A549 (cell line): ENCODE data around the gene EMILIN1. TPM values are rescaled to one million over a fixed set of nuclear protein-coding genes. Genes with fewer than 3 reads are reported as not detected.

Experiments used
- ATAC-seq, 2 experiments: fragments of 200-7000 bp in 1 of 2; fragments of >200 bp in 1 of 2; cut with Nextera tagmentation in 1 of 2; cut with Tn5 transposase in 1 of 2; 3 replicates each; pipeline versions ENCODE4 v1.8.0 to v1.9.1; 2018 to 2020; ENCODE audit warnings: mild to moderate bottlenecking in 1 of 2, moderate library complexity in 1 of 2
- CTCF ChIA-PET: fragments of 300-600 bp; sonication (Branson Sonifier 250); formaldehyde crosslinking; extraction: SDS; loops from one replicate; lab custom pipeline; 2021; ENCODE audit warnings: antibody characterized with exemption, inconsistent platforms; lab: Yijun Ruan, JAX
- POLR2A ChIA-PET: fragments of 350-600 bp; formaldehyde crosslinking; extraction: SDS; loops from one replicate; lab custom pipeline; 2021; ENCODE audit warnings: antibody characterized with exemption, inconsistent platforms; lab: Yijun Ruan, JAX
- DNase-seq, 2 experiments: peaks; one replicate each; pipeline versions ENCODE4 v3.0.0 to v3.0.0-alpha.2; 2011 to 2016; ENCODE audit warnings: low read depth in 1 of 2, low spot score in 1 of 2
- FAIRE-seq: peaks from 2 replicates; lab custom pipeline; 2011; peaks lifted over from hg19 to GRCh38; lab: Jason Lieb, UNC
- H3K27ac ChIP-seq, 2 experiments: fragments of >200 bp; sonication (Bioruptor Twin); formaldehyde crosslinking; 3 replicates each; pipeline ENCODE4 v1.5.1; 2016 to 2017
- H3K4me1 ChIP-seq: fragments of >200 bp; sonication (Bioruptor Twin); formaldehyde crosslinking; 3 replicates; pipeline ENCODE4 v1.6.1; 2016
- H3K4me2 ChIP-seq: fragments of >200 bp; sonication (Bioruptor Twin); formaldehyde crosslinking; 3 replicates; pipeline ENCODE4 v1.6.1; 2016
- H3K4me3 ChIP-seq: fragments of >200 bp; sonication (Bioruptor Twin); formaldehyde crosslinking; 3 replicates; pipeline ENCODE4 v1.5.1; 2016
- H3K9me3 ChIP-seq: fragments of >200 bp; sonication (Bioruptor Twin); formaldehyde crosslinking; 3 replicates; pipeline ENCODE4 v1.6.1; 2016
- ATOH8 ChIP-seq: fragments of 250-450 bp; sonication (Bioruptor Pico); IDR thresholded peaks from 2 replicates; pipeline ENCODE4 v1.5.0; 2020; ENCODE audit warnings: low read depth, mild to moderate bottlenecking, moderate library complexity
- FOSL2 ChIP-seq, 2 experiments: fragments of 450-650 bp in 1 of 2; fragments of >200 bp in 1 of 2; sonication (Bioruptor Twin) in 1 of 2; formaldehyde crosslinking; IDR thresholded peaks; 2 replicates each; pipeline versions ENCODE4 v1.5.0 to v1.6.1; 2016 to 2020; ENCODE audit warnings: mild to moderate bottlenecking in 1 of 2, moderate library complexity in 1 of 2
- FOXS1 ChIP-seq: fragments of 250-450 bp; sonication (Bioruptor Pico); IDR thresholded peaks from 2 replicates; pipeline ENCODE4 v1.5.0; 2020; ENCODE audit warnings: mild to moderate bottlenecking, moderate library complexity
- GATA3 ChIP-seq: IDR thresholded peaks from 2 replicates; pipeline ENCODE4 v1.6.1; 2012; ENCODE audit warnings: borderline replicate concordance
- HDAC2 ChIP-seq: fragments of 200-600 bp; sonication (generic); IDR thresholded peaks from 2 replicates; pipeline ENCODE4 v1.6.1; 2016
- HMGXB4 ChIP-seq: fragments of 250-450 bp; sonication (Bioruptor Pico); IDR thresholded peaks from 2 replicates; pipeline ENCODE4 v1.5.0; 2021; ENCODE audit warnings: mild to moderate bottlenecking, moderate library complexity, borderline replicate concordance
- KDM1A ChIP-seq: fragments of 200-600 bp; sonication (generic); IDR thresholded peaks from 2 replicates; pipeline ENCODE4 v1.6.1; 2016; ENCODE audit warnings: low read depth, mild to moderate bottlenecking
- MAFK ChIP-seq: fragments of 450-650 bp; IDR thresholded peaks from 2 replicates; pipeline ENCODE4 v1.6.1; 2014; ENCODE audit not compliant: partially characterized antibody
- MAX ChIP-seq: IDR thresholded peaks from 2 replicates; pipeline ENCODE4 v1.6.1; 2012
- NFE2L2 ChIP-seq: fragments of 150-350 bp; conservative IDR thresholded peaks from 2 replicates; pipeline ENCODE4 v1.6.1; 2014; ENCODE audit warnings: low read length
- NPAS2 ChIP-seq: fragments of 250-450 bp; sonication (Bioruptor Pico); IDR thresholded peaks from 2 replicates; pipeline ENCODE4 v1.8.0; 2022; ENCODE audit warnings: mild to moderate bottlenecking, moderate library complexity, borderline replicate concordance
- NR3C1 ChIP-seq: fragments of >200 bp; sonication (Bioruptor Twin); formaldehyde crosslinking; IDR thresholded peaks from 3 replicates; pipeline ENCODE4 v1.6.1; 2017
- PBX3 ChIP-seq: IDR thresholded peaks from 2 replicates; pipeline ENCODE4 v1.6.1; 2012
- RAD21 ChIP-seq, 2 experiments: fragments of >200 bp in 1 of 2; sonication (Bioruptor Twin) in 1 of 2; formaldehyde crosslinking in 1 of 2; IDR thresholded peaks in 1 of 2; conservative IDR thresholded peaks in 1 of 2; 2 replicates in 1 of 2; 3 replicates in 1 of 2; pipeline ENCODE4 v1.6.1; 2012 to 2018; ENCODE audit warnings: inconsistent platforms in 1 of 2
- TFCP2L1 ChIP-seq: fragments of 250-450 bp; sonication (Bioruptor Pico); IDR thresholded peaks from 2 replicates; pipeline ENCODE4 v1.5.0; 2021; ENCODE audit warnings: mild to moderate bottlenecking
- TP53 ChIP-seq: fragments of 250-450 bp; sonication (Bioruptor Pico); IDR thresholded peaks from 2 replicates; pipeline ENCODE4 v1.5.0; 2021; ENCODE audit warnings: mild to moderate bottlenecking, moderate library complexity
- ZC3H11A ChIP-seq: fragments of 450-650 bp; IDR thresholded peaks from 2 replicates; pipeline ENCODE4 v1.6.1; 2014; ENCODE audit warnings: antibody characterized with exemption, mild to moderate bottlenecking
- ZSCAN20 ChIP-seq: fragments of 250-450 bp; sonication (Bioruptor Pico); IDR thresholded peaks from 2 replicates; pipeline ENCODE4 v1.8.0; 2022; ENCODE audit warnings: mild to moderate bottlenecking, moderate library complexity
- WGBS: methylation state at CpG from one replicate; pipeline ENCODE4 v1.1.6; 2017; ENCODE audit errors: missing lambda C conversion rate; 5-methylcytosine and 5-hydroxymethylcytosine counted together
- polyA plus RNA-seq, 4 experiments: library from polyadenylated mRNA; depleted of rRNA in 3 of 4; stranded (reverse); fragments of >200 nt; fragmentation: RNase III in 1 of 4; extraction: RNeasy Plus Mini Kit Qiagen cat#74134 plus additional on column Dnase treatment in 1 of 4; gene quantifications; 2 replicates in 3 of 4; 3 replicates in 1 of 4; pipeline ENCODE4 v1.2.3, GENCODE V29; 2011 to 2017
- TF ChIP-seq, protein P1 (sequence below): fragments of 450-650 bp; IDR thresholded peaks from 2 replicates; pipeline ENCODE4 v1.6.1; 2014; ENCODE audit warnings: antibody characterized with exemption
- TF ChIP-seq, protein P2 (sequence below): IDR thresholded peaks from 2 replicates; pipeline ENCODE4 v1.6.1; 2012; ENCODE audit warnings: low read depth, borderline replicate concordance
- TF ChIP-seq, protein P3 (sequence below): fragments of 150-350 bp; IDR thresholded peaks from 2 replicates; pipeline ENCODE4 v1.6.1; 2014; ENCODE audit warnings: low read depth, mild to moderate bottlenecking, low read length

EMILIN1 gene
- polyA plus RNA-seq, 2 of the 4 experiments (the other 2 are of a cell fraction) = 0.13 to 0.49 TPM

DNA sequence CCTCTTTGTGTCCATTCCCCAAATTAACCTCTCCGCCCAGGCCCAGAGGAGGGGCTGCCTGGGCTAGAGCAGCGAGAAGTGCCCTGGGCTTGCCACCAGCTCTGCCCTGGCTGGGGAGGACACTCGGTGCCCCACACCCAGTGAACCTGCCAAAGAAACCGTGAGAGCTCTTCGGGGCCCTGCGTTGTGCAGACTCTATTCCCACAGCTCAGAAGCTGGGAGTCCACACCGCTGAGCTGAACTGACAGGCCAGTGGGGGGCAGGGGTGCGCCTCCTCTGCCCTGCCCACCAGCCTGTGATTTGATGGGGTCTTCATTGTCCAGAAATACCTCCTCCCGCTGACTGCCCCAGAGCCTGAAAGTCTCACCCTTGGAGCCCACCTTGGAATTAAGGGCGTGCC lies 21.6 kb downstream of the EMILIN1 start:
- 79% methylated on average over 10 of the region's 10 CpGs for WGBS
- Histone ChIP-seq H3K9me3 (no peaks in the 10 kb centered on the region), H3K4me1 (peaks cover 6% of the 10 kb centered on the region; the same call in 2 of the 3 replicates), H3K27ac (no peak overlapping the region), H3K4me2 (no peak overlapping the region), H3K4me3 (no peak overlapping the region)
- TF ChIP-seq, protein P1, sequence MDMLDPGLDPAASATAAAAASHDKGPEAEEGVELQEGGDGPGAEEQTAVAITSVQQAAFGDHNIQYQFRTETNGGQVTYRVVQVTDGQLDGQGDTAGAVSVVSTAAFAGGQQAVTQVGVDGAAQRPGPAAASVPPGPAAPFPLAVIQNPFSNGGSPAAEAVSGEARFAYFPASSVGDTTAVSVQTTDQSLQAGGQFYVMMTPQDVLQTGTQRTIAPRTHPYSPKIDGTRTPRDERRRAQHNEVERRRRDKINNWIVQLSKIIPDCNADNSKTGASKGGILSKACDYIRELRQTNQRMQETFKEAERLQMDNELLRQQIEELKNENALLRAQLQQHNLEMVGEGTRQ = no peak
- TF ChIP-seq GATA3 (no peak), ATOH8 (CRISPR knock-in tag) (no peak), TP53 (no peak), MAX (no peak), HMGXB4 (CRISPR knock-in tag) (no peak), NR3C1 (no peak)
- ChIA-PET CTCF (interaction anchor here (1.0 to 12.0 kb wide), 24 partner anchors 8 to 272 kb away, joined by 3 to 197 read pairs (median 6); partner anchors contain the start of genes EMILIN1, KHK, SLC30A3 and TRIM54), POLR2A (interaction anchor here (1.0 kb wide), 1 partner anchor 15 kb away, joined by 4 read pairs; no protein-coding TSS in a partner anchor)
- no peak for FAIRE-seq
- ATAC-seq = no peak
- no peak for DNase-seq

DNA sequence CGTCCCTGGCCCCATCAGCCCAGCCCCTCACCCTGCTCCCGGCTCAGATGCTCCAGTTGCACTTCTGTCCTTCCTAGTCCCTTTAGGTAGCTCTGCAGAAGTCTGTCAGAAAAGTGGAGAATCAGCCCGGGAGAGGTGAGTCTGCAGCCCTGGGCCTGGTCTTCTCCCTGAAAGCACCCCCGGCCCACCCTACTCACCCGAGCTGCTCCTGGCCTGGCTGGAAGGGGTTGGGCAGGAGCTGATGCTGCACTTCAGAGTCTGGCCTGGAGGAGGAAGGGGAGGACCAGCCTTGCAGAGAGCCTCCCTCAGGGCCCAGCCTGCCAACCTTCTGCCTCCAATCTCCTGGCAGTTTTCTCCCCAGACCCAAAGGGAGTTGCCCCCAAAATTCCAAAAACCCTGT lies 23.9 kb downstream of the EMILIN1 start:
- WGBS = 84% methylated on average over 5 of the region's 5 CpGs
- POLR2A ChIA-PET = no interaction called here
- DNase-seq (no peak), FAIRE-seq (no peak), ATAC-seq (peak in 1 of 2 experiments; percentile 24; a peak in 2 of 6 replicates)
- CTCF ChIA-PET = interaction anchor here (1.1 to 12.0 kb wide), 10 partner anchors 8 to 212 kb away, joined by 3 to 197 read pairs (median 6); partner anchors contain the start of genes EMILIN1, KHK and TRIM54
- Histone ChIP-seq H3K27ac (no peak overlapping the region), H3K4me3 (no peak overlapping the region), H3K4me2 (no peak overlapping the region), H3K9me3 (no peaks in the 10 kb centered on the region), H3K4me1 (no peaks in the 10 kb centered on the region)
- no peak for TF ChIP-seq FOSL2 (IDR thresholded peaks at IDR 0.05)
- TF ChIP-seq FOSL2 (CRISPR knock-in tag; IDR thresholded peaks at IDR 0.05) = no peak

DNA sequence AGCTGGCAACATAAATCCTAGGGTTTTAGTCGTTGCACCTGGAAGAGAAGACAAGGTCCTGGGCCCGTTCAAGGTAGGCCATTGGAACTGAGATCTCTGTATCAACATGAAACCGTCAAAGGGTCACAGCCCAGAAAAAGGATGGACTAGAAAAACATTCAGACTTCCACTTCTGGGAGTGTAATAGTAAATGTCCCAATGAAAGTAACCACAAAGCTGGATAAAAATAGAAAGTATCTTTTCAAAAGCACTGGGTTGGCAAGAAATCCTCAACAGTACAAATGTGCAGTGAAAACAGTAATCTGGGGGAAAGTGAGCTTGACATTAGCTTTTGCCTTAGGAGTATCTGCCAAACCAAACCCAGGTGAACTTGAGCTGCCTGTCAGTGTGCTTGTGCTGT lies 27.6 kb downstream of the EMILIN1 start:
- H3K4me2 ChIP-seq = no peak overlapping the region
- 53% methylated on average over 3 of the region's 3 CpGs for WGBS
- no peaks in the 10 kb centered on the region for H3K9me3 ChIP-seq
- FAIRE-seq (no peak), DNase-seq (no peak), ATAC-seq (no peak)
- POLR2A ChIA-PET = interaction anchor here (0.7 kb wide), 1 partner anchor 174 kb away, joined by 3 read pairs; no protein-coding TSS in a partner anchor
- no peaks in the 10 kb centered on the region for H3K4me1 ChIP-seq
- TF ChIP-seq GATA3 (no peak), HDAC2 (no peak), RAD21 (conservative IDR thresholded peaks at IDR 0.05 in 1 of 2, IDR thresholded peaks at IDR 0.05 in 1 of 2) (no peak), ZC3H11A (no peak)
- H3K27ac ChIP-seq = no peak overlapping the region
- CTCF ChIA-PET = interaction anchor here (0.7 to 3.8 kb wide), 8 partner anchors 21 to 197 kb away, joined by 3 to 17 read pairs (median 4); no protein-coding TSS in a partner anchor
- H3K4me3 ChIP-seq = no peak overlapping the region

DNA sequence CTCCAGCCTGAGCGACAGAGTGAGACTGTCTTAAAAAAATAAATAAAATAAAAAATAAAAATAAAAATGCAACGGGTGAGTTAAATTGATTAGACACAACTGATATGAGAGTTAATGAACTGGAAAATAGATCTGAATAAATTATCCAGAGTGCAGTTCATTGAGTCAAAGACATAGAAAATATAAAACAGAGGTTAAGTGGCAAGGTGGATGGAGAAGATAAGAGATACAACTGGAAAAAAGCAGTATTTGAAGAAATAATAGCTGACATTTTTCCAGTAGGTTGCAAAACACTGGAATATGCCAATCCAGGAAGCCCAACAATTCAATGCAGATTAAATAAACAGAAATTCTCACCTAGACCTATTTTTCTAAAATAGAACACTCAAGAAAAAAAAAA lies 29.8 kb downstream of the EMILIN1 start:
- DNase-seq = no peak
- Histone ChIP-seq H3K27ac (no peak overlapping the region), H3K4me3 (no peak overlapping the region), H3K9me3 (no peaks in the 10 kb centered on the region), H3K4me1 (no peaks in the 10 kb centered on the region), H3K4me2 (no peak overlapping the region)
- 70% methylated on average over 2 of the region's 2 CpGs for WGBS
- CTCF ChIA-PET = interaction anchor here (0.6 to 3.8 kb wide), 11 partner anchors 9 to 279 kb away, joined by 3 to 17 read pairs (median 4); partner anchors contain the start of gene KHK
- POLR2A ChIA-PET = interaction anchor here (0.6 kb wide), 1 partner anchor 16 kb away, joined by 3 read pairs; no protein-coding TSS in a partner anchor
- FAIRE-seq = no peak
- no peak for TF ChIP-seq GATA3
- no peak for TF ChIP-seq TFCP2L1
- TF ChIP-seq KDM1A = no peak
- TF ChIP-seq, protein P2, sequence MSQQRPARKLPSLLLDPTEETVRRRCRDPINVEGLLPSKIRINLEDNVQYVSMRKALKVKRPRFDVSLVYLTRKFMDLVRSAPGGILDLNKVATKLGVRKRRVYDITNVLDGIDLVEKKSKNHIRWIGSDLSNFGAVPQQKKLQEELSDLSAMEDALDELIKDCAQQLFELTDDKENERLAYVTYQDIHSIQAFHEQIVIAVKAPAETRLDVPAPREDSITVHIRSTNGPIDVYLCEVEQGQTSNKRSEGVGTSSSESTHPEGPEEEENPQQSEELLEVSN = no peak
- TF ChIP-seq, protein P3, sequence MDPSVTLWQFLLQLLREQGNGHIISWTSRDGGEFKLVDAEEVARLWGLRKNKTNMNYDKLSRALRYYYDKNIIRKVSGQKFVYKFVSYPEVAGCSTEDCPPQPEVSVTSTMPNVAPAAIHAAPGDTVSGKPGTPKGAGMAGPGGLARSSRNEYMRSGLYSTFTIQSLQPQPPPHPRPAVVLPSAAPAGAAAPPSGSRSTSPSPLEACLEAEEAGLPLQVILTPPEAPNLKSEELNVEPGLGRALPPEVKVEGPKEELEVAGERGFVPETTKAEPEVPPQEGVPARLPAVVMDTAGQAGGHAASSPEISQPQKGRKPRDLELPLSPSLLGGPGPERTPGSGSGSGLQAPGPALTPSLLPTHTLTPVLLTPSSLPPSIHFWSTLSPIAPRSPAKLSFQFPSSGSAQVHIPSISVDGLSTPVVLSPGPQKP = no peak
- TF ChIP-seq FOXS1 (CRISPR knock-in tag) = no peak
- TF ChIP-seq ZSCAN20 (CRISPR knock-in tag) = no peak
- TF ChIP-seq NFE2L2 = no peak
- no peak for TF ChIP-seq NPAS2 (CRISPR knock-in tag)
- TF ChIP-seq MAFK = no peak
- TF ChIP-seq PBX3 = no peak
- ATAC-seq = no peak
